RKO (cell line): ENCODE data around the gene LGALS3.
"Not testable (repeated sequence)": the region's sequence is repeated elsewhere in the genome, so short reads cannot be mapped to it uniquely, and the experiment has no call there.

ENCODE experiments used
- DNase-seq: peaks from one replicate; pipeline ENCODE4 v3.0.0-alpha.2; 2016; ENCODE audit warnings: low spot score

The LGALS3 gene

GRCh38 chr14:55129086-55129427, at the start of gene LGALS3:
Gene LGALS3, plus strand, starts transcription at chr14:55129252. Its CDS starts 8,122 bp downstream, at chr14:55137374.
- DNase-seq, result peak; percentile 45

- not testable (repeated sequence) for DNase-seq
These were observed 49.1 kb upstream of the LGALS3 start for GRCh38 chr14:55079961-55080360.

- DNase-seq, result no peak
These were observed 44.5 kb upstream of the LGALS3 start for GRCh38 chr14:55084401-55085059.

- no peak for DNase-seq
These were observed 43.9 kb upstream of the LGALS3 start for GRCh38 chr14:55085060-55085660.

GRCh38 chr14:55086938-55087337, 42.1 kb upstream of the LGALS3 start:
- DNase-seq, result no peak

GRCh38 chr14:55088356-55088755, 40.7 kb upstream of the LGALS3 start:
- no peak for DNase-seq

GRCh38 chr14:55092341-55092740, 36.7 kb upstream of the LGALS3 start:
- no peak for DNase-seq

GRCh38 chr14:55094292-55095157, 34.5 kb upstream of the LGALS3 start:
- DNase-seq, result no peak

- DNase-seq, result no peak
These were observed 31.0 kb upstream of the LGALS3 start for GRCh38 chr14:55097881-55098560.

GRCh38 chr14:55098561-55098898, 30.5 kb upstream of the LGALS3 start:
- no peak for DNase-seq

- DNase-seq, result no peak
These were observed 29.3 kb upstream of the LGALS3 start for GRCh38 chr14:55099756-55100155.

GRCh38 chr14:55101698-55102097, 27.4 kb upstream of the LGALS3 start:
- DNase-seq, result no peak

- no peak for DNase-seq
These were observed 26.9 kb upstream of the LGALS3 start for GRCh38 chr14:55102141-55102621.

- DNase-seq, result no peak
These were observed 25.9 kb upstream of the LGALS3 start for GRCh38 chr14:55103005-55103640.

GRCh38 chr14:55103971-55104954, 24.8 kb upstream of the LGALS3 start:
- no peak for DNase-seq

GRCh38 chr14:55105991-55106390, 23.1 kb upstream of the LGALS3 start:
- no peak for DNase-seq

GRCh38 chr14:55107766-55108554, 21.1 kb upstream of the LGALS3 start:
- peak; percentile 91 for DNase-seq

- no peak for DNase-seq
These were observed 19.2 kb upstream of the LGALS3 start for GRCh38 chr14:55109836-55110235.

GRCh38 chr14:55111122-55111708, 17.8 kb upstream of the LGALS3 start:
- DNase-seq, result no peak

GRCh38 chr14:55114720-55115119, 14.3 kb upstream of the LGALS3 start:
- DNase-seq, result no peak
